GM21737 (cell line): ENCODE results near the gene DNAJC30.
A peak's percentile ranks its signal among the peaks of the same experiment; 100 is the strongest.
"Not testable (repeated sequence)": the region's sequence is repeated elsewhere in the genome, so short reads cannot be mapped to it uniquely, and the experiment has no call there.

ENCODE experiments used
- ATAC-seq: cut with Tn5 transposase; IDR thresholded peaks from one replicate; pipeline ENCODE4 v1.9.1; 2021; ENCODE audit warnings: mild to moderate bottlenecking, moderate library complexity; ENCODE audit not compliant: unreplicated experiment

Gene DNAJC30

DNA sequence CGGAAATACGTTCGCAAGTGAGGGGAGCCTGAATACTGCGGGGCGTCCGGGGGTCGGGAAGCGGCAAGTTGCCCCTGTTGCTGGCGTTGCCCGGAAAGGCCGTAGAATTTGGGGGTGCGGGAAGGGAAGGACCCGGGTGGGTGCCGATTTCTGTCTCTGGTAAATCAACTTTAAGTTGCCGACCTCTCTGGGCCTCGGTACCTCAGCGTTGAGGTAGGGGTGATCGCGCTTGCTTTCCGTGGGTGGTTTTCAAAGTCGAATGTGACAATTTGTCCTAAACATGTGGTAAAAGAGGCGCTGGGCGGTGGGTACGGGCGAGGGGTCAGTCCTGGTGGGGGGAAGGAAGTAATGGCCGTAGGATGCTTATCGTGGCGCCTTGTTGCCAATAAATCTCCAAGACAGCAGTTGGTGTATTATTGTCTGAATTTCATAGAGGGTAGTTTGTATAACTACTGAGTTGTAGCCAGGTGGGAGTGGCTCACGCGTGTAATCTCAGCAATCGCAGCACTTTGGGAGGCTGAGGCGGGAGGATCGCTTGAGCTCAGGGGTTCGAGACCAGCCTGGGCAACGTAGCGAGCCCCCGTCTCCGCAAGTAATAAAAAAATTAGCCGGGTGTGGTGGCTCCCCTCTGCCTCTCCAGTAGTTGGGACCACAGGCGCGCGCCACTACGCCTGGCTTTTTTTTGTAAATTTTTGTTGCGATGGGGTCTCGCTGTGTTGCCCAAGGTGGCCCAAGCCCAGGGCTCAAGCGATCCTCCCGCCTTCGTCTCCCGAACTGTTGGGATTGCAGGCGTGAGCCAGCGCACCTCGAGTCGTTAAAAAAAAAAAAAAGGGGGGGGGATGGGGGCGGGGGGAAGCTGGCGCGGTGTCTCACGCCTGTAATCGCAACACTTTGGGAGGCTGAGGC is 788 bp upstream of the DNAJC30 start:
- ATAC-seq, result no peak

DNA sequence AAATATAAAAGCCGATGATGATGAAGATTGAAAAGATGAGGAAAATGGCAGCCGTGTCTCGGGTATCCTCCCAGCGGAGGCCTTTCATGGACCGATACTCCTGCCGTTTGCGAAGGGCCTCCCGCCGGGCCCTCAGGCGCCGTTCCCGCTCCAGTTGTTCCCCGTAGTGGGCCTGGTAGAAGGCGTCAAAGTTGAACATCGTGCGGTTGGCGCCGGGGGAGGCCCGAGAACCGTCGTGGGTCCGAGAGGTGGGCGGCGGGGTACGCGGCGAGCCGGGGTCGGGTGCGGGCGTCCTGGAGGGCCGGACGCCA is 553 bp downstream of the DNAJC30 start:
- ATAC-seq, result no peak

DNA sequence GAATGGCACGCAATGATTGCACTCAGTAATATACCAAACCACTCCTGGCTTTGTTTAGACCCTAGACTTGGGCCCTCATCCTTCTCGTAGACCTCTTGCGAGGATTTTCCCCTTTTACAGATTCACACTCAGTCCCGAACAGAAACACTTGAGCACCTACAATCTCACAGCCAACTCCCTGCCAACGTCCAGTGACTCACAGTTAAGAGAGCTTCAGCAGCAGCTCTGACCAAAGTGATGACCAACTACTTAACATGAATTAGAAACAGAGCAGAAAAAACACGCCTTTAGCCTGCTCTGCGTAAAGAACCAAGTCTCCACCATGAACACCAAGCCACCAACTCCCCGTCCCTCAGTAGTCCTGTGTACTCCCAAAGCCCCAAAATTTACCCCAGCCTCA is 2.2 kb downstream of the DNAJC30 start:
- ATAC-seq, result no peak

DNA sequence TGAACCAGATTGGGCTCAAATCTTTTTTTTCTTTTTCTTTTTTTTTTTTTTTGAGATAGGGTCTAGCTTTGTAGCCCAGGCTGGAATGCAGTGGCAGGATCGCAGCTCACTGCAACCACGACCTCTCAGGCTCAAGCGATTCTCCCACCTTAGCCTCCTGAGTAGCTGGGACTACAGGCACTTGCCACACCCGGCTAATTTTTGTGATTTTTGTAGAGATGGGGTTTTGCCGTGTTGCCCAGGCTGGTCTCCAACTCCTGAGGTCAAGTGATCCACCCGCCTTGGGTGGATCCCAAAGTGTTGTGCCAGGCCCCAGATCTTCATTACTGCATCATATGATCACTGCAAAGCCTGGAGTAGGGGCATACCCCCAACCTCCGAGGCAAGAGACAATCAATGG is 2.8 kb downstream of the DNAJC30 start:
- ATAC-seq, result no peak

DNA sequence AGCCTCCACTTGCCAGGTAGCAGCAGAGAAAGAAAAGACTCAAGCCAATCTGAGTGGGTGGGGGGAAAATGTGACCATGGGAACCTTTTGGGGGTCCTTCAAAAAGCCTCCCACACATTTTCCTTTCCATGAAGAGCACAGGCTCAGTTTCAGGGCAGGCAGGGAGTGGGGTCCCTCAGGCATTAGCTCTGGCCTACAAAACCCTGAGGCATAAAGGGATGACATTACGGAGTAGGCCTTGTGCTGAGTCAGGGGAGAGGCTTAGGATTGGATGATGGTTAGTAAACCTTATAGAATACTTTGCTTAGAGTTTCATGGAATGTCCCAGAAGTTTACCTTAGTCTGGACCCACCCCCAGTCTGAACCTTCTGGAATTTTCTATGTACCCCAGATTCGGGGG is 3.5 kb downstream of the DNAJC30 start:
- no peak for ATAC-seq

DNA sequence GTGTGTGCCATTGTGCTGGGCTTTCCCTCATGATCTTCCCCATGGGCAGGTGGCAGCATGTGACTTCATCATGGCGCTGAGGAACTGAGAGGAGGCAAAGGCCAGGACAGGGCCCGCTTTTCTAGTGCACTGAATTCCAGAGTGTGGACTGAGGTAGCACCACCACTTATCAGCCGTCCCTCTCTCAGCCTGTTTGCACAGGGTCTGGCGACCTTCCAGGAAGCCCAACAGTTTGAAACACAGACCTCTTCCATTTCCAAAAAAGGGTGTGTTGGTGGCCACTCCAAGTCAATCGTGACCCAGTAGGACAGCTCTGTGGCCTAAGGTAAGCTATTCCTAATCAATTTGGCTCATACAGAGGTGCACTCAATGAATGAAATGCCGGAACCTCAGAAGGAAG is 4.4 kb downstream of the DNAJC30 start:
- ATAC-seq, result no peak

DNA sequence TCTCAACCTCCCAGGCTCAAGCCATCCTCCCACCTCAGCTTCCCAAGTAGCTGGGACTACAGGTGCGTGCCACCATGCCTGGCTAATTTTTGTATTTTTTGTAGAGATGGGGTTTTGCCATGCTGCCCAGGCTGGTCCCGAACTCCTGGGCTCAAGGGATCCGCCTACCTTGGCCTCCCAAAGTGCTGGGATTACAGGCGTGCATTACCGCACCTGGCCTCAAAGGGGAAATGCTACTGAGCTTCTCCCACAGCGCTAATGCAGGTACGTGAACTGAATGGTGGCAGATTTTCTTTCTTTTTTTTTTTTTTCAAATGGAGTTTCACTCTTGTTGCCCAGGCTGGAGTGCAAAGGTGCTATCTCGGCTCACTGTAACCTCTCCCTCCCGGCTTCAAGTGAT is 7.2 kb downstream of the DNAJC30 start:
- not testable (repeated sequence) for ATAC-seq

DNA sequence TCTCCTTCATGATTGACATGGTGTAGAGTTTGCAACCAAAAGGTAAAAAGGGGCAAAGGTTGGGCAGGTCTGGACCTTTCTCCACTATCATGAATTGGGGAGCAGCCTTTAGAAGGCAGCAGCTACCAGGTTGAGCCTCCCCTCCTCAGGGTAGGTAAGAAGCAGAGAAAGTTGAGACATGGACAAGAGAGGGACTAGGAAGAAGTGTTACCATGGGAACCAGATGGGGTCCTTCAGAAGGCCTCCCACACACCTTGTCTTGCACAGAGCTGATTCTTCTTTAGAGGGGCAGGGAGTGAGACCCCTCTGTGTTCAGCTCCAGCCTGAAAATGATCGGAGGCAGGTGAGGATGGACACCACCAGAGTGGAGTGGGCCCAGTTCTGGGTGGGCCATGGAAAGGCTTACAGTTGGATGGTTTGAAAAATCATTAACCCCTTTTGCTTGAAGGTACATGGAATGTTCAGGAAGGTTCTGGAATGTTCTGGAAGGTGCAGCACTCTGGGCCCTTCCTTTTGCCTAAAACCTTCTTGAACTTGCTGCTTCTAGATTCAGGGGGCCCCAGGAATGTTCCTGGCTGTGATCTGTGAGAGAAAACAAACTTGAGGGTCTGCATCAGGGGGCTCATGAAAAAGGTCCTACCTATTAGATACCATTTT is 8.7 kb downstream of the DNAJC30 start:
- ATAC-seq, result no peak

DNA sequence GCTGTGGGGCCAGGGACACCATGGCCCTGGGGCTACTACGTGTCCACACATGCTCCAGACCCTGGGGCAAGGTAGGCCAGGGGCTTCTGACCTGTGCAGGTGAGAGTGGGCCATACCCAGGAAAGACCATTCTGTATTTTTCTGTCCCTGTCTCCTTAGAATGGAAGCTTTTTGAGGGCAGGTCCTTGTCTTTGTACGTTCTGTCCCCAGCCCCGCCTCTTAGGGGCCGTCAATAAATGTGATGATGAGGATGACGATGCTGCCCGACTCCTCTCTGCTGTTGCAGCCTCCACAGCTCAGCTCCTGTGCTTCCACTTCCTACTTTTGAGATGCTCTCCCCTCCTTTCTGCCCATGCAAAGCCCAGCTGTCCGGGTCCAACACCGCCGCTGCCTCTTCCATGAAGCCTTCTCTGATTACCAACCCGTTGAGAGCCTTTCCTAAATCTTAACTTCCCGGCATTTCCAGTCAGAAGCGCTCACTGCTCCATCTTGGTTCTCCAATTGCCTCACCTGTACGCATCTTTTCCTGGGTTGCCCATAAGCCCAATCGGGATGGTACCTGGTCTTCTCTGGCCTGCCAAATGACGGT is 11.3 kb downstream of the DNAJC30 start:
- no peak for ATAC-seq

DNA sequence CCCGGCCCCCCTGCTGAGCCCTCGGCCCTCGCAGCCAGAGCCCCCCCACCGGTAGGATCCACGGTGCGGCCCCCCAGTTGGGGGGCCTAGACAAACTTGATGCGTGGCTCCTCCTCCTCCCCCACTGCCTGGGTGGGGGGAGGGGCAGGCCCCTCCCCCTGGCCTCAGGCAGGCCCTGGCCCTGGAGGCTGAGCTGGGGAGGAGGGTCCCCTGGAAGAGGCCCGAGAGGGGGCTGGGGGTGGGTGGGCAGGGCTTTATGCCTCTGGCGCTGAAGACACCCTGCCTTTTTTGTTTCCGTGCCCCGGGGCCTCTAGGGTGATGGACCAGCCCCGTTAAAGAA is 12.0 kb downstream of the DNAJC30 start:
- ATAC-seq, result no peak

DNA sequence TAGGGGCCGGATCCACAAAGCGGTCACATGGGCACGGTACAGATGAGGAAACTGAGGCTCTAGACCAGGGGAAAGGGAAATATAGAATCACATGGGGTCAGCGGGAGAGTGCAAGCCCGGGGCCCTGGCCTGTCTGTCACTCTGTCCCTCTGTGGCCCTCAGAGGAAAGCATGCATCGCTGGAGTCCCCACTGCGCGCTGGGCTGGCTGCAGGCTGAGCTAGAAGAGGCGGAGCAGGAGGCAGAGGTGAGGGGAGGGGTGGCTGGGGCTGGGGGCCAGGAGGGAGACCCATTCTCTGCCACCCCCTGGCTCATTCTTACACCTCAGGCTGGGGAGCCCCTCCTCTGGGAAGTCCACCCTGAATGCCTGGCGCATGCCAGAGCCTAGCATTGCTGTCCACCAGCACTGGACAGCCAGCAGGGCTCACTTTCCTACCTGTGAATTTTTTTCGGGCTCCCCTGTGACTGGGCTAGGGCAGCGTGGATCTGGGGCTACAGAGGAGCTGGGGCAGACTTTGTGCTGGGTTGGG is 13.3 kb downstream of the DNAJC30 start:
- ATAC-seq, result no peak

DNA sequence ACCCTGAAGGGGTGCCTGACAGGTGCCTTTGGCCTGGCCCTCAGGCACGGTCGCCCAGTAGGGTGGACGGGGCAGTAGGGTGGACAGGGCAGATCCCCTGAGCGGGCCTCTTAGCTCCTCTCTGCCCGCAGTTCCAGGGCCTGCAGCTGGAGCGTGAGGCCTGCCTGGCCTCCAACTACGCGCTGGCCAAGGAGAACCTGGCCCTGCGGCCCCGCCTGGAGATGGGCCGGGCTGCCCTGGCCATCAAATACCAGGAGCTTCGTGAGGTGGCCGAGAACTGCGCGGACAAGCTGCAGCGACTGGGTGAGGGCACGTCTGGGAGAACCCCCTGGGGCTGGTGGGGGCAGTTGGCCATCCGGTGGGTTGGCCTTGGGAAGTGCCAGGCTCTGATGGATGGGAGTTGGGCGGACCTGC is 14.0 kb downstream of the DNAJC30 start:
- no peak for ATAC-seq

DNA sequence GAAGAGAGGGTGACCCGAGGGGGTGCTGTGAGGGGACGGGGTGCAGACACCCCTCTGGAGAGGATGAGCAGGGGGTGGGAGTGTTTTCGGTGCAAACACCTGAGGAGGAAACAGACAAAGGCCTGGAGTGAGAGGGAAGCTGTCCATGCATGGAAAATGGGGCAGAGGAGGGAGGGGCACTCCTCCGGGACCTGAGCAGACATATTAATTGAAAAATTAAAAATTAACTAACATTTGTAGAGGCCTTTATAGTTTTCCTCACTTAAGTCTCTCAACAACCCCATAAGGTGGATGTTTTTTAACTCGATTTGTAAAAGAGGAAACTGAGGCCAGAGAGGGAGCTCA is 14.4 kb downstream of the DNAJC30 start:
- ATAC-seq, result no peak

DNA sequence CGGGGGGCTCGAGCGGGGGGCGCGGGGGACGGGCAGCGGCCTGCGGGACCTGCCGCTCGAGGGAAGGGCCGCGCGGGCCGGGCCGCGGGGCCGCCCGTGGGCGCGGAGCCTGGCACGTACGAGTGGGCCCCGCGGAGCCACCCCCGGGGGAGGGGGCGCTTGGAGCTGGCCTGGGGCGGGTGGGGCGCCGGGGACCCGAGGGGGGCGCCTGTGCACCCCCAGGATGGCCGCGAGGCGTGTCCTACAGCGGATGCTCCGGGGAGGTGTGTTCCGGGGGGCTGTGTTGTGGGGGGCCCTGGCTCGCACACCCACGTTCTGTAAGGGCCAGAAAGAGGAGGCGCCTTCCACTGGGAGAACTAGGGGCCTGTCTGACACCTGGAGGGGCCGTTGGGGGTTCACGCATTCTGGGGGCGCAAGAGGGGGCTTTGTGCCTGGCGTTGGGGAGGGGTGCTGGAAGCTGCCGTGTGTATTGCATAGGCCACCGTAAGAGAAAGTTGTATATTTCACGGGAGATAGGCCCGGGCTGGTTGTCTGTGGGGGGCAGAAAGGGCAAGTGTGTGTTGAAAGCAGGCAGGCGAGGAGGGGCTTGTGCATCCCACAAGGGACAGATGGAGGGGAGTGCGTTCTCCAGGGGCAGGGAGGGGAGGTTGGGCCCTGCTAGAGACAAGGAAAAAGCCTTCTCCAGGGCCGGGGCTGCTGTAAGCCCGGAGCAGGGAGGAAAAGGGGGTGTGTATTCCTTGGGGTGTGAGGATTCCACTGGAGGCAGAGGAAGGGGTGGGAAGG is 15.0 kb downstream of the DNAJC30 start:
- no peak for ATAC-seq

DNA sequence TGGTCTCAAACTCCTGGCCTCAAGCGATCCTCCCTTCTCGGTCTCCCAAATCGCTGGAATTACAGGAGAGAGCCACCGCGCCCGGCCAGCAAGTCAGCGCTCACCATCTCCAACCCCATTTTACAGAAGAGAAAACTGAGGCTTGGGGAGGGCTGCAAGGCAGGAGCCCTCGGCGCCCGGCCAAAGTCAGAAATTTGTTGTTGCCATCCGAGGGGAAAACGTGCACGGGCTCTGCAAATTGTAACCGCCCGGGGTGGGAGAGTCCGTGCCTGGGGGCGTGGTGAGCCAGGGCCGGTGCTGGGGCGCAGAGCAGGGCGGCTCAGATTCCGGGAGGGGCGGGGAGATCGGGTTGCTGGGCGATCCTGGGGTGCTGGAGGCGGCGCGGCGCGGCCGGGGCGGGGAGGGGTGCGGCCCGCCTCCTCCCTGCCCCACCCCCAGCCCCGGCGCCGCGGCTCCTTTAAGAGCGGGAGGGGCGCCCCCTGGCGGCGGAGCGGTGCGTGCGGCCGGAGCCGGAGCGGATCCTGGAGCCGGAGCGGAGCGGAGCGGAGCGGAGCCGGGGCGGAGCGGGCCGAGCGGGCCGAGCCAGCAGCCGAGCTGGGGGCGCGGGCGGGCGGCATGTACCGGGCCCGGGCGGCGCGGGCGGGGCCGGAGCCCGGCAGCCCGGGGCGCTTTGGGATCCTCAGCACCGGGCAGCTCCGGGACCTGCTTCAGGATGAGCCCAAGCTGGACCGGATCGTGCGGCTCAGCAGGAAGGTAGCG is 15.7 kb downstream of the DNAJC30 start, which contains the start of gene VPS37D:
Gene VPS37D, plus strand, starts transcription at position 488 of the 759 bp plus-strand sequence. Its CDS starts 128 bp downstream, at position 616.
- ATAC-seq, result peak; percentile 82

DNA sequence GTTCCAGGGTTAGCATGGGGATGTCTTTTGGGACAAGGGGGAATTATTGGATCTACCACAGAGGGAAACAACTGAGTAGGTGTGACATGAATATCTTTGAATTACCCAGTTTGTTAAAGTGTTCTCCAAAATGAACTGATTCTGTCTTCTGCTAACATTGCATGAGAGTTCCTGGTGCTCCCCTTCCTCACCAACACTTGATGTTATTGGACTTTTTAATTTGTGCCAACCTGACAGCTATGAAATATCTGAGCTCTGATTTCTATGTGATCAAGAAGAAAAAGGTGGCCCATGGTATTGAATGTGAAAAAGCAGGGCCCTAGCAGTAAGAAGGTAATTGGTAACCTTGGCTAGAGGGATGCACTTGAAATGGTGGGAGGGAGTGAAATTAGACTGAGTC is 20.2 kb downstream of the DNAJC30 start:
- no peak for ATAC-seq

DNA sequence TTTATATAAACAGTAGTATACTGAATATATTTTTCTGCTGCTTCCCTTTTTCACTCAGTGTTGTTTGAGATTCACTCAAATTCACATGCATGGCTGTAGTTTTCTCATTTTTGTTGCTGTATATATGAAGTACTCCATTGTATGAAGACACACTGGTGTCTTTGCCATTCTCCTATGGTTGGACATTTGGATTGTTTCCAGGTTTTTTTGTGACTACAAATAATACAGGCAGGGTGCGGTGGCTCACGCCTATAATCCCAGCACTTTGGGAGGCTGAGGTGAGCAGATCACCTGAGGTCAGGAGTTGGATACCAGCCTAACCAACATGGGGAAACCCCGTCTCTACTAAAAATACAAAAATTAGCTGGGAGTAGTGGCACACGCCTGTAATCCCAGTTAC is 22.7 kb downstream of the DNAJC30 start:
- ATAC-seq, result not testable (repeated sequence)

DNA sequence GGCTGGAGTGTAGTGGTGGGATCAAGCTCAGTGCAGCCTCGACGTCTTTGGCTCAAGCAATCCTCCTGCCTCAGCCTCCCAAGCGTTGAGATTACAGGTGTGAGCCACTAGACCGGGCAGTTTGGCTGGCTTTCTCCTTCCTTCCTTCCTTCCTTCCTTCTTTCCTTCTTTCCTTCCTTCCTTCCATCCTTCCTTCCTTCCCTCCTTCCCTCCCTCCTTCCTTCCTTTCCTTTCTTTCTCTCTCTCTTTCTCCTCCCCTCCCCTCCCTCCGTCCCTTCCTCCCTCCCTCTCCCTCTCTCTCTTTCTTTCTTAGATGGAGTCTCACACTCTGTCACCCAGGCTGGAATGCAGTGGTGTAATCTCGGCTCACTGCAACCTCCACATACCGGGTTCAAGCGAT is 23.3 kb downstream of the DNAJC30 start:
- ATAC-seq, result no peak

DNA sequence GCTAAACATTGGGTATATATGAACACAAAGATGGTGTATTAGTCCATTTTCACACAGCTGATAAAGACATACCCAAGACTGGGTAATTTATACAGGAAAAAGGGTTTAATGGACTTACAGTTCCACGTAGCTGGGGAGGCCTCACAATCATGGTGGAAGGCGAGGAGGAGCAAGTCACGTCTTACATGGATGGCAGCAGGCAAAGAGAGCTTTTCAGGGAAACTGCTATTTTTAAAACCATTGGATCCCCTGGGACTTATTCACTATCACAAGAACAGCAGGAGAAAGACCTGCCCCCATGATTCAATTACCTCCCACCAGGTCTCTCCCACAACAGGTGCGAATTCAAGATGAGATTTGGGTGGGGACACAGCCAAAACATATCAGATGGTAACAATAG is 27.9 kb downstream of the DNAJC30 start:
- not testable (repeated sequence) for ATAC-seq

DNA sequence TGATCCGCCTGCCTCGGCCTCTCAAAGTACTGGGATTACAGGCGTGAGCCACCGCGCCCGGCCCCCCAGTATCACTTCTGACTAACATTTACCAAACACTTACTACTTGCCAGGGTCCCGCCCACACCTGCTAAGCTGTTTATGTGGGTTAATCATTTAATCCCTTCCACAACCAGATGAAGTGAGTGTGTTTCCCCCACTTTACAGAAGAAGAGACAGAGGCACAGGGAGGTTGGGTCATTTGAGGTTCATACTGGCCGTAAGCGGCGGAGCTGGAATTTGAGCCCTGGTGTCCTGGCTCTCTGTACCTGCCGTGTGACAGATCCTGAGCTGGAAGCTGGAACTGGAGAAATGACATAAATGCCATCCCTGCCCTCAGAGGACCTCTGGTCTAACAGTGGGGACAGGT is 30.7 kb downstream of the DNAJC30 start:
- ATAC-seq, result no peak
